Measurements from ENCODE around the gene ROBO1.

Gene ROBO1

GRCh38 chr3:79040701-79041100, 727.1 kb downstream of the ROBO1 start:
- no peak for DNase-seq

- DNase-seq = no peak
Measured at GRCh38 chr3:79040091-79040490, 727.7 kb downstream of the ROBO1 start.

GRCh38 chr3:79039192-79039591, 728.6 kb downstream of the ROBO1 start:
- DNase-seq = no peak

- no peak for DNase-seq
Measured at GRCh38 chr3:79038636-79039035, 729.2 kb downstream of the ROBO1 start.

- DNase-seq = no peak
Measured at GRCh38 chr3:79038057-79038456, 729.7 kb downstream of the ROBO1 start.

GRCh38 chr3:79032686-79033318, 735.0 kb downstream of the ROBO1 start:
- no peak for DNase-seq

GRCh38 chr3:79030157-79030556, 737.6 kb downstream of the ROBO1 start:
- DNase-seq = no peak

GRCh38 chr3:79028916-79029315, 738.9 kb downstream of the ROBO1 start:
- DNase-seq = no peak

- DNase-seq = no peak
Measured at GRCh38 chr3:79027593-79027992, 740.2 kb downstream of the ROBO1 start.

- DNase-seq = no peak
Measured at GRCh38 chr3:79019924-79020173, 747.9 kb downstream of the ROBO1 start.

GRCh38 chr3:79019137-79019923, 748.5 kb downstream of the ROBO1 start:
- DNase-seq = no peak

- no peak for DNase-seq
Measured at GRCh38 chr3:79018671-79019136, 749.1 kb downstream of the ROBO1 start.

- DNase-seq = no peak
Measured at GRCh38 chr3:79018265-79018664, 749.5 kb downstream of the ROBO1 start.

- no peak for DNase-seq
Measured at GRCh38 chr3:79016587-79017376, 751.0 kb downstream of the ROBO1 start.

GRCh38 chr3:79015854-79016253, 751.9 kb downstream of the ROBO1 start:
- DNase-seq = no peak

- no peak for DNase-seq
Measured at GRCh38 chr3:79012946-79013362, 754.8 kb downstream of the ROBO1 start.

- no peak for DNase-seq
Measured at GRCh38 chr3:79012530-79012913, 755.3 kb downstream of the ROBO1 start.

- DNase-seq = no peak
Measured at GRCh38 chr3:79011821-79012529, 755.8 kb downstream of the ROBO1 start.

GRCh38 chr3:79009861-79010260, 757.9 kb downstream of the ROBO1 start:
- no peak for DNase-seq

GRCh38 chr3:79006077-79006476, 761.7 kb downstream of the ROBO1 start:
- DNase-seq = no peak

GRCh38 chr3:79005084-79005483, 762.7 kb downstream of the ROBO1 start:
- no peak for DNase-seq

- no peak for DNase-seq
Measured at GRCh38 chr3:79003994-79004393, 763.8 kb downstream of the ROBO1 start.
